WTC11 (cell line): ENCODE results near the gene RAB7A.

Source experiments
- CTCF ChIP-seq: fragments of 200-600 bp; IDR thresholded peaks from 2 replicates; pipeline ENCODE4 v1.8.0; 2022; ENCODE audit warnings: antibody characterized with exemption
- E2F5 ChIP-seq: sonication (generic); formaldehyde crosslinking; IDR thresholded peaks from 2 replicates; pipeline ENCODE4 v1.8.1; 2022; ENCODE audit warnings: mild to moderate bottlenecking, moderate library complexity, missing genetic modification reagents
- ERG ChIP-seq: fragments of 250-450 bp; sonication (Bioruptor Pico); IDR thresholded peaks from 2 replicates; pipeline ENCODE4 v1.8.0; 2021; ENCODE audit warnings: mild to moderate bottlenecking
- FOXK1 ChIP-seq: sonication (generic); formaldehyde crosslinking; IDR thresholded peaks from 2 replicates; pipeline ENCODE4 v1.8.0; 2022; ENCODE audit warnings: mild to moderate bottlenecking, moderate library complexity, missing genetic modification reagents
- HMGA2 ChIP-seq: fragments of 250-450 bp; sonication (Bioruptor Pico); IDR thresholded peaks from 2 replicates; pipeline ENCODE4 v1.4.0; 2021; ENCODE audit warnings: mild to moderate bottlenecking, moderate library complexity
- KAT7 ChIP-seq: sonication (generic); formaldehyde crosslinking; IDR thresholded peaks from 2 replicates; pipeline ENCODE4 v1.8.1; 2023; ENCODE audit warnings: missing genetic modification reagents, mild to moderate bottlenecking, borderline replicate concordance
- MAX ChIP-seq: sonication (generic); formaldehyde crosslinking; IDR thresholded peaks from 2 replicates; pipeline ENCODE4 v1.8.0; 2022; ENCODE audit warnings: mild to moderate bottlenecking, missing genetic modification reagents
- MXD4 ChIP-seq: fragments of 250-450 bp; sonication (Bioruptor Pico); IDR thresholded peaks from 2 replicates; pipeline ENCODE4 v1.8.0; 2021; ENCODE audit warnings: mild to moderate bottlenecking, moderate library complexity, borderline replicate concordance
- SP1 ChIP-seq: sonication (generic); formaldehyde crosslinking; conservative IDR thresholded peaks from 2 replicates; pipeline ENCODE4 v1.8.1; 2022; ENCODE audit warnings: missing genetic modification reagents
- TEAD4 ChIP-seq: sonication (generic); formaldehyde crosslinking; IDR thresholded peaks from 2 replicates; pipeline ENCODE4 v1.8.0; 2022; ENCODE audit warnings: mild to moderate bottlenecking, missing genetic modification reagents
- ZNF232 ChIP-seq: sonication (generic); formaldehyde crosslinking; IDR thresholded peaks from 2 replicates; pipeline ENCODE4 v1.8.0; 2022; ENCODE audit warnings: mild to moderate bottlenecking, missing genetic modification reagents

GRCh38 chr3:128763967-128764366 is 38.0 kb downstream of the RAB7A start:
- TF ChIP-seq CTCF (no peak), MXD4 (CRISPR knock-in tag) (no peak), ZNF232 (CRISPR knock-in tag) (no peak), KAT7 (no peak), HMGA2 (CRISPR knock-in tag) (no peak), FOXK1 (CRISPR knock-in tag) (no peak), E2F5 (CRISPR knock-in tag) (no peak), MAX (no peak), SP1 (CRISPR knock-in tag) (no peak), ERG (no peak), TEAD4 (CRISPR knock-in tag) (no peak)
